ENCODE measurements around the gene WRNIP1.

Gene WRNIP1

GRCh38 chr6:2804516-2804915 lies 39.3 kb downstream of the WRNIP1 start:
- no peak for TF ChIP-seq EP300 (IDR thresholded peaks at IDR 0.05; ENCODE audit: borderline replicate concordance)
- no peak for TF ChIP-seq TAF1 (IDR thresholded peaks at IDR 0.05; ENCODE audit: low read depth)
- TF ChIP-seq YY1 (IDR thresholded peaks at IDR 0.05; ENCODE audit: low read depth) = no peak
- TF ChIP-seq FOXM1 (IDR thresholded peaks at IDR 0.05; ENCODE audit: borderline replicate concordance, low read depth) = no peak
- TF ChIP-seq MAX (IDR thresholded peaks at IDR 0.05) = no peak
- no peak for TF ChIP-seq RAD21 (IDR thresholded peaks at IDR 0.05; ENCODE audit: low read depth)
- no peak for TF ChIP-seq NFIC (IDR thresholded peaks at IDR 0.05)
- no peak for TF ChIP-seq CREB1 (IDR thresholded peaks at IDR 0.05; ENCODE audit: low read depth)

- no peak for TF ChIP-seq TEAD4 (IDR thresholded peaks at IDR 0.05)
- TF ChIP-seq MAX (IDR thresholded peaks at IDR 0.05) = no peak
- no peak for TF ChIP-seq EP300 (IDR thresholded peaks at IDR 0.05; ENCODE audit: borderline replicate concordance)
- no peak for TF ChIP-seq YY1 (IDR thresholded peaks at IDR 0.05; ENCODE audit: low read depth)
- no peak for TF ChIP-seq FOXM1 (IDR thresholded peaks at IDR 0.05; ENCODE audit: borderline replicate concordance, low read depth)
- TF ChIP-seq NFIC (IDR thresholded peaks at IDR 0.05) = no peak
- TF ChIP-seq ZBTB7A (IDR thresholded peaks at IDR 0.05; ENCODE audit: low read depth) = no peak
- no peak for TF ChIP-seq CEBPB (IDR thresholded peaks at IDR 0.05)
- TF ChIP-seq RAD21 (IDR thresholded peaks at IDR 0.05; ENCODE audit: low read depth) = no peak
- TF ChIP-seq EGR1 (IDR thresholded peaks at IDR 0.05) = no peak
- no peak for TF ChIP-seq USF1 (IDR thresholded peaks at IDR 0.05)
- TF ChIP-seq REST (IDR thresholded peaks at IDR 0.05; ENCODE audit: low read depth) = no peak
Measured at GRCh38 chr6:2805031-2805430, 39.8 kb downstream of the WRNIP1 start.

DNA sequence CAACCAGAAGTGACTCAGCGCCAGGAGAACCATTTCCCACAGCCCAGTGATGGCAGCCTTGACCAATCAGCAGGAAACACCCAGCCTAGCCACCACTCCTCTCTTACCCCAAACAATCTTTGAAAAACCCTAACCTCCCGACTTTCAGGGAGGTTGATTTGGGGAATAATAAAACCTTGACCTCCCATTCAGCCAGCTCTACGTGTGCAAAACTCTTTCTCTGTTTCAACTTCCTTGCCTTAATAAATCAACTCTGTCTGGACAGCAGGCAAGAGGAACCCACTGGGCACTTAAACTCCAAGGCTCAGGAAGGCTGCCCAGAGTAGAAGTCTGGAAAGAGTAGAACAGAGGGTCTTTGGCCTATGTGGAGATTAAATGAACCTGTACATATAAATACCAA lies 41.5 kb downstream of the WRNIP1 start:
- no peak for TF ChIP-seq USF1 (IDR thresholded peaks at IDR 0.05)
- no peak for TF ChIP-seq FOXM1 (IDR thresholded peaks at IDR 0.05; ENCODE audit: borderline replicate concordance, low read depth)

GRCh38 chr6:2807342-2808090 lies 42.3 kb downstream of the WRNIP1 start:
- TF ChIP-seq TEAD4 (IDR thresholded peaks at IDR 0.05) = no peak
- TF ChIP-seq EP300 (IDR thresholded peaks at IDR 0.05; ENCODE audit: borderline replicate concordance) = no peak
- no peak for TF ChIP-seq FOXM1 (IDR thresholded peaks at IDR 0.05; ENCODE audit: borderline replicate concordance, low read depth)
- no peak for TF ChIP-seq TCF12 (IDR thresholded peaks at IDR 0.05; ENCODE audit: low read depth)
- no peak for TF ChIP-seq USF1 (IDR thresholded peaks at IDR 0.05)
- TF ChIP-seq EGR1 (IDR thresholded peaks at IDR 0.05) = no peak
- TF ChIP-seq YY1 (IDR thresholded peaks at IDR 0.05; ENCODE audit: low read depth) = no peak
- no peak for TF ChIP-seq CREB1 (IDR thresholded peaks at IDR 0.05; ENCODE audit: low read depth)
- TF ChIP-seq TAF1 (IDR thresholded peaks at IDR 0.05; ENCODE audit: low read depth) = no peak
- no peak for TF ChIP-seq MAX (IDR thresholded peaks at IDR 0.05)
- TF ChIP-seq NFIC (IDR thresholded peaks at IDR 0.05) = no peak
- no peak for TF ChIP-seq ZBTB7A (IDR thresholded peaks at IDR 0.05; ENCODE audit: low read depth)
- TF ChIP-seq CEBPB (IDR thresholded peaks at IDR 0.05) = no peak
- no peak for TF ChIP-seq REST (IDR thresholded peaks at IDR 0.05; ENCODE audit: low read depth)
- TF ChIP-seq RAD21 (IDR thresholded peaks at IDR 0.05; ENCODE audit: low read depth) = no peak

DNA sequence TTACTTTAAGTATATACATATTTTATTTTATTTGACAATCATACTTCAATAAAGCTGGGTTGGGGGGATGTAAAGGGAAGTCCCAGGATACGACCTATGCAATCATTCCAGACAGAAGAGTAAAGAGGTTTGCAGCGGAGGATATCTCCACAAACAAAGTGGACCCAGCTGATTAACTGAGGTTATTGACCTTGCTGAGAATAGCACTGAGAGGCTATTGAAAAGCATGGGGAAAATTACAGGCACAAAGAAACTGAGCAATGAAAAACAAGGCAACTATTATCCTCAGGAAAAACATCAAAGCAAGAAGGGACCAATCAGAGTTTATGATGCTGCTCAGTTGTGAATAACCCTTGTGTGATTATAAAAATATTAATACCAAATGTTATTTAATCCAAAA lies 43.8 kb downstream of the WRNIP1 start:
- TF ChIP-seq TAF1 (IDR thresholded peaks at IDR 0.05; ENCODE audit: low read depth) (no peak), REST (IDR thresholded peaks at IDR 0.05; ENCODE audit: low read depth) (no peak), USF1 (IDR thresholded peaks at IDR 0.05) (no peak), FOXM1 (IDR thresholded peaks at IDR 0.05; ENCODE audit: borderline replicate concordance, low read depth) (no peak), TCF12 (IDR thresholded peaks at IDR 0.05; ENCODE audit: low read depth) (no peak), EGR1 (IDR thresholded peaks at IDR 0.05) (no peak), YY1 (IDR thresholded peaks at IDR 0.05; ENCODE audit: low read depth) (no peak), ZBTB7A (IDR thresholded peaks at IDR 0.05; ENCODE audit: low read depth) (no peak), MAX (IDR thresholded peaks at IDR 0.05) (no peak), RAD21 (IDR thresholded peaks at IDR 0.05; ENCODE audit: low read depth) (no peak), TEAD4 (IDR thresholded peaks at IDR 0.05) (no peak), CREB1 (IDR thresholded peaks at IDR 0.05; ENCODE audit: low read depth) (no peak), NFIC (IDR thresholded peaks at IDR 0.05) (no peak), CEBPB (IDR thresholded peaks at IDR 0.05) (no peak), EP300 (IDR thresholded peaks at IDR 0.05; ENCODE audit: borderline replicate concordance) (no peak)

Data from Ishikawa (cell line).